ENCODE measurements around the gene CAPN2.
"Not testable (repeated sequence)": the region's sequence is repeated elsewhere in the genome, so short reads cannot be mapped to it uniquely, and the experiment has no call there.

Gene CAPN2

DNA sequence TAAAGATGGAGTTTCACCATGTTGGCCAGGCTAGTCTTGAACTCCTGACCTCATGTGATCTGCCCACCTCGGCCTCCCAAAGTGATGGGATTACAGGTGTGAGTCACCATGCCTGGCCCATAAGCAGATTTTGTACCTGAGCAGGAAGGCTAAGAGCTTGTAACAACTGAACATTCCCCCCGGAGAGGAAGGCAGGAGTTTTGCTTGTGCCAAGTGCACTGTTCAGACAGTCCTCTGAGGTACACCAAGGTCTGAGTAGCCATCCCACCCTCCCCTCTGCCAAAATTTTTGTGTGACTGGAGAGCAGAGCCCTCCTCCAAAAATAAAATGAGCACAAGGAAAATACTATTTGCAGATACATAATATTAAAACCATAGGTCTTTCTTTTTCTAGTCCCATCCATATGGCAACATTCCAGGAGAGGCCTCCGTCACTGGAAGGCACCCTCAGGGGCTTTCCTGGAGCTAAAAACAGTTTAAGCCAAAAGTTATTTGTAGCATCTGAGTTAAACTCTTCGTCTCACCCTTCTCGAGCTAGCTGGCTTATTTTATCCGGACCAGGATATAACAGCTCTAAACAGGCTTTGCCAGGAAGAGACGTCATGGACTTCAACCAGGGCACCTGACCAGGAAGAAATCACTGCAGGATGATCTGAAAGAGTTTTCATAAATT, 27.2 kb downstream of the CAPN2 start:
- DNase-seq (ENCODE audit: low read depth in 2 of 2), result no peak

DNA sequence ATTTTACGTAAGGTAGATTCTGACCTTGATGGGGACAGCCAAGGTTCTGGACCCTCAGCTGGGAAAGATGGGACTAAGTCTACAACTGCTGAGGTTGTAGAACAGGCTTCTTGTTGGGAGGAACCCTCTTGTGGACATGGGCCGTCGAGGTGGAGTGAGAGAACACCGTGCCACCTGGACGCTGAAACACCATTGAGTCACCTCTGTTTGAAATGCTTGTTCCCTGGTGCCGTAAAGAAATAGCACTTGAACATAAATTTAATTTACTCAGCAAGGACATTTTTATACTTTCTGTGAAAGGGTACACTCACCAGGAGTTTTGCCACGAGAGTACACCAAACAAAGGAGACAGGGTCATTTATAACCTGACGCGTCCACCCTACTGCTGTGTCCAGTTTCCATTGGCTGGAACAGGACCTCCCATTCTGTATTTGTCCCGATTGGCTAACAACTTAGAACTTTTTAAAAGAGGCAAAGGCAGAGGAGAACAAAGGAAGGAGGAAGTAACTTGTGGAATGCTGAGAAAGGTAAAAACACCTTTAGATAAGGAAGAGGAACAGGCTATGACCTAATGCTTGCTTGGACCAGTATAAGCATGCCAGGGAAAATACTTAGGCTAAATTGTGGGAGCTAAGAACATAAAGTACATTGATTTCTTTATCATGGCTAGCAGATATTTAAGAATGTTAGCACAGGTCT, 27.8 kb downstream of the CAPN2 start:
- DNase-seq (ENCODE audit: low read depth in 2 of 2), result not testable (repeated sequence)

DNA sequence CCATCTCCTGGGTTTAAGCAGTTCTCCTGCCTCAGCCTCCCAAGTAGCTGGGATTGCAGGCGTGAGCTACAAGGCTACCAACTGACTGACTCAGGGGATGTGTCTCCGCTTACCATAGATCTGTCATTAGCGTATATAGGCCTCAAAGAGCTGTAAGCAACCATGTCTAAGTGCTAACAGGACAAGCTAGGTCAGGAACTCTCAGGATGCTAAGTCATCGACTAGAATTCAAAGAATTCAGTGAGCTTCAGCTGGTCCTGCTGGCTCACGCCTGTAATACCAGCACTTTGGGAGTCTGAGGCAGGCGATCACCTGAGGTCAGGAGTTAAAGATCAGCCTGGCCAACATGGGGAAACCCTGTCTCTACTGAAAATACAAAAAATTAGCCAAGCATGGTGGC, 29.5 kb downstream of the CAPN2 start:
- no peak for DNase-seq (ENCODE audit: low read depth in 2 of 2)

DNA sequence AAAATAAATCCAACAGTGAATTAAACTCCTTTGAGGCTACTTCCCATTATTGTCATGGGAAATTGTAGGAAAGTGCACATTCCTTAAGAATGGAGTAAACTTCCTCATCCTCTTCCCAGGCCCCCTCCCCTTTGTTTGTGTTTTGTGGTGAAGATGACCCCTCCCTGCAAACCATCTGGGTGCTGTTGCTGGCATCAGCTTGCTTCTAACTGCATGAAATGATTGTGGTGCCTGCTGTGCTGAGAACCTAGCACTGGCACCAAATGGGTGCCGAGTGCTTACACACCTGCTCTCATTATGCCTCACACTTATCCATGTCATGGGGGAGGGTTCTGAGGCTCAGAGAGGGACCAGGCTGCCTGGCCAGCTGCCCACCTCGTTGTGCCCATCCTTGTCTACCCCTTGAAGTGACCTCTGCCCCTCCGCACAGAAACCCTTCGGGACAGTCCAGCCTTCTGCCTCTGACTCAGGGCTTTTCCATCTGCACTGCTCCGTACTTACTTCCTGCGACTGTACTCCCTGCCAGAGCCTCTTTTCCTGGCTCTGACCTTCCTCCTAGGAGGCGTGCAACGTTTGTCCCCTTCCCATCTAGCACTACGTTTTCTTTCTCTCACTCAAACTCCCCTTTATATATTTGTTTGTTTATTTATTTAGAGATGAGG, 30.6 kb downstream of the CAPN2 start:
- no peak for DNase-seq (ENCODE audit: low read depth in 2 of 2)

DNA sequence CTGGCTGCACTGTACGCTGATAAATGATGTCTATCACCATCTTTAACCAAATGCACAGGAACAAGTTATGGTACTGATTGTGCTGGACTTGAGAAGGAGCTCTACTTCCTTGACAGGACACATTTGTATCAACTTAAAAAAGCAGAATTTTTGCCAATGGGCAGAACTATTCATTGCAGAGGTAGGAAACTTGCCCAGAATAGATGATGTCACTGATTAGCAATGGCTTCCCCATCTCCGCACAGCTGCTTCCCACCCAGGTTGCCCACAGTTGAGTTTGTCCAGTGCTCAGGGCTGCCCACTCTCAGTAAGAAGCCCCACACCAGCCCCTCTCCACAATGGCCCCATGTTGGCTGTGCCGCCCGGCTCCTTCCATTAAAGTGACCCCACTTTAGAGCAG, 33.4 kb downstream of the CAPN2 start:
- no peak for DNase-seq (ENCODE audit: low read depth in 2 of 2)

DNA sequence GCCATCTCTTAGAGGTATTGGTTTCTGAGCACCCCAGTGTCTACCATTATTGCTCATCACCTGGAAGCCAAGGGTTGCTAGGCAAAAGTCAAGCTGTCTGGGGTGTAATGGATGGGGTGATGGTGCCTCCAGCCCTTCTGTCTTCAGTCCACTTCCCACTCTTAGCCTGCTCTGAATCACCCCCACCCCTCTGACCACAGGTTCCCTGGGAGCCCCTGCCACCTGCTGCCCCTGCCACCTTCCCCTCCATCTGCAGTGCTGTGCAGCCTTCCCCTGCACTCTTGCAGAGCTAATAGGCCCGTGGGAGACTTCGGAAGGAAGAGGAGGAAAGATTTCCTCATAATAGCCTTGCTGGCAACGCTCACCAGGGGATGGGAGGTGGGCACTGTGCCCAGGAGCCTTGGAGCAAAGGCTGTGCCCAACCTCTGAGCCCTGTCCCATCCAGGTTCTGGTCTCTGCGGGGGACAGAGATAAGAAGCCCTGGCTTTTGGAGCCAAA, 35.5 kb downstream of the CAPN2 start:
- no peak for DNase-seq (ENCODE audit: low read depth in 2 of 2)

DNA sequence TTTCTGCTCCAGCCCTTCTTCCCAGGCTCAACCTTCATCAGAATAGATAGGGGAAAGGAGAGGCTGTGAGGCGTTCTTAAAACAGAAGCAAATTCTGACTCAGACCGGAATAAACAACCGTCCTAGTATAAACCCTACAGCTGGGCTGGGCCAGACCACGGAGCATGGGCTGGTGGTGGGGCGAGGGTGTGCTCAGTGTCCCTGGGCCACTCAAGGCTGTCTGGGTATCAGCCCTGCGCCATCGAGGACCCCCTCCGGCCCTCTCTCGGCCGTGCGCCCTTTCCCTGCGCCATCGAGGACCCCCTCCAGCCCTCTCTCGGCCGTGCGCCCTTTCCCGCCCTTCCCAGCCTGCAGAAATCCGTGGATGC, 36.0 kb downstream of the CAPN2 start:
- no peak for DNase-seq (ENCODE audit: low read depth in 2 of 2)

DNA sequence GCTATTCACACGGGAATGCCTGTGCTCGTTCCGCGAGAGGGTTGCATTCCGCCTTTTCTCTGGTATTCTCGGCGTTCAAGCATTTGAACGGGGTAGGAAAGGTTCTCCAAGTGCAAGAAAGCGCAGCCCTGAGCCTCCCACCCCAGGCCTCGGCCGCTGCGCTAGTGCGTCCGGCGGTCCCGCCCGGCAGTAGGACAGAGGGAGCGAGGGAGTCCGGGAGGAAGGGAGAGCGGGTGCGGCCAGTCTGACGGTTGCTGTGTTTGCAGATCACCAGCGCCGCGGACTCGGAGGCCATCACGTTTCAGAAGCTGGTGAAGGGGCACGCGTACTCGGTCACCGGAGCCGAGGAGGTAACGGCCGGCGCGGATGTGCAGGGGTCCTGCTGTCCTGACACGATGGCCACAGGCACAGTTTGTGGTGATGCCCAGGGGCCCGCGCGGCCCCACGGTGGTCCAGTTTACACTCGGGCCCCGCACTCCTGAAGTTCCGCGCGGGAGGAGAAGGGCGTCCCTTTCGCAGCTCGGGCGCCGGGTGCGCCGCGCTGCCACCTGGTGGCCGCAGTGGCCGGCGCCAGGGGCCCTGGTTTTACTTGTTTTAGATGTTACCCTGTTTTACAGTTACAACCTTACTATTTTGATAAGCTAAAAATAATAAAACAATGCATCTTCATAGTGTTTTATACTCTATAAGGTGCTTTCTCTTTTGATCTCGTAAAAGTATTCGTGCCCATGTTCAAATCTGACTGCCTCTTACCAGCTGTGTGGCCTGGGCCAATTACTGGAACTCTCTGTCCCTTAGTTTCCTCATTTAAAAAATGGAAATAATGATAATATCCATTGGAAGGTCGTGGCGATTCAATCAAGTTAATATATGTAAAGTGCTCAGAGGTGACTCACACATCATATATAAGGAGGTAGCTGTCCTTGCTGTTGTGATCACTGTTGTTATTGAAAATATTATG, 36.7 kb downstream of the CAPN2 start:
- peak; percentile 15 to 50 for DNase-seq (ENCODE audit: low read depth in 2 of 2)

DNA sequence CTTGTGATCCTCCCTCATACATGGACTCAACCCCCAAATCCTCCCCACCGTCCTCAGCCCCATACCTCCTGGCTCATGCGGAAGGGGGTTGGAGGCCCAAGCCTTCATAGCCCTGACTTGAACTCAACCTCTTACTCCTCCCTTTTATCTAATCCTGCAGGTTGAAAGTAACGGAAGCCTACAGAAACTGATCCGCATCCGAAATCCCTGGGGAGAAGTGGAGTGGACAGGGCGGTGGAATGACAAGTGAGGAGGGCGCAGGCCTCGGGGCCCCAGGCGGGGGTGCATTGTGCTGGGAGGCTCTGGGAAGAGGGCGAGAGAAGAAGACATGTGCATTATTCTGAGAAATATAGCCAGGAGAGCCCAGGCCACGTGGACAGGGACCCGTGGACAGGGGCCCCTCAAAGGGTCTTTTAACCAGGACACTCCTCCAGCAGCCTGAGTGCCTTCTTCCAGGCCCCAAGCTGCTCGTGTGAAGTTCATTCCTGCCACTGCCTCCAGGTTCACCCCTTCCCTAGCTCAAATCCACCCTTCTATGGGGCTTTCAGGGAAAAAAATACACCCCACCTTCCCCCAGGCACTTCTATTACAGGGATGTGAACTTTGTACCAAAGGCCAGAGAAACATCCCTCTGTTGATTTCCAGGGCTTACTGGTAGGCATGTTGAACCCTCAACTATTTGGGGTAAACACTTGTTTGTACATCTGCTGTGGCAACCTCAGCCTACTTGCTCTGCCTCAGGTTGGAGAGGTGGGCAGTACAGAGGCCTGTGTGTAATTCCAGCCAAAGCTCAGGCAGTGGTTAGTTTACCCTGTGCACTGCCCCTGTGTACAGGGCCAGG, 38.6 kb downstream of the CAPN2 start:
- DNase-seq (ENCODE audit: low read depth in 2 of 2), result no peak

DNA sequence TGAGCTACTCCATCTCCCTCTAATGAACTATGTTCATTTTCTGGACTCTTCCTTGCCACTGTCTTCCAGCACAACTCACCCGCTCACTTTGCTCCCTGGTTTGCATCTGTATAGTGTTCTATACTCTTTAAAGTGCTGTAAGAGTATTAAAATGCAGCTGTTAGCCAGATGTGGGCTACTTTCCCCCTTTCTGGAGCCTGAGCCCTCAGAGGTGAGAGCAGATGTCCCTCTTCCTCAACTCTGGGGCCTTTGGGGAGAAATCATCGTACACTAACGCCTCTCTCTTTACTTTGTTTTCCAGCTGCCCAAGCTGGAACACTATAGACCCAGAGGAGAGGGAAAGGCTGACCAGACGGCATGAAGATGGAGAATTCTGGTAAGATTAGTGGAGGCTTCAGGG, 39.4 kb downstream of the CAPN2 start:
- DNase-seq (ENCODE audit: low read depth in 2 of 2), result no peak

DNA sequence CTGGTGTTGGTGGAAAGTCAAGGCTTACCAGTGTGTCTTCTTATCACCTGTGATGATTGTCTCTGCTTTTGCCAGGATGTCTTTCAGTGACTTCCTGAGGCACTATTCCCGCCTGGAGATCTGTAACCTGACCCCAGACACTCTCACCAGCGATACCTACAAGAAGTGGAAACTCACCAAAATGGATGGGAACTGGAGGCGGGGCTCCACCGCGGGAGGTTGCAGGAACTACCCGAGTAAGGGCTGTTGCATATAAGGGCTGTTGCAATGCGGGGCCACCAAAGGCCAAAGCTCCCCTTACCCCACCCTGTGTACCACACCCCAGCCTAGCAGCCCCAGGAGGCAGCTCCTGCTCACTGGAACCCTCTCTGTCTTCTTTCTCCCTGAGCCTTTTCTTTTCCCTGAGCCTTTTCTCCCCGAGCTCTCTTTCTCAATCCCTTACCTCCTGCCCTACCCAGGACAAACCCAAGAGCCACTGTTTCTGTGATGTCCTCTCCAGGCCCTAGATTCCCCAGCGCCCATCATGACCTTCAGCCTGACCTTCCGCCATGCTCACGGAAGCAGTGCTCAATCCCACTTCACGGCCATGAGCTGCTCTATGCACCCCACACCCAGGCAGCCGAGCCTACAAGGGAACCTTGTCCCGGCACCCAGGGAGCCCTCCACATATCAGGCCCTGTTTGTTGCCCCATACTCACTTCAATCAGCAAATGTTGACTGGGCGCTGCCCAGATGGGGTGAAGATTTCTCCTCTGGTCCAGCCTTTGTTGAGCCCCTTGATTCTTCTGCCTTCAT, 40.6 kb downstream of the CAPN2 start:
- no peak for DNase-seq (ENCODE audit: low read depth in 2 of 2)

DNA sequence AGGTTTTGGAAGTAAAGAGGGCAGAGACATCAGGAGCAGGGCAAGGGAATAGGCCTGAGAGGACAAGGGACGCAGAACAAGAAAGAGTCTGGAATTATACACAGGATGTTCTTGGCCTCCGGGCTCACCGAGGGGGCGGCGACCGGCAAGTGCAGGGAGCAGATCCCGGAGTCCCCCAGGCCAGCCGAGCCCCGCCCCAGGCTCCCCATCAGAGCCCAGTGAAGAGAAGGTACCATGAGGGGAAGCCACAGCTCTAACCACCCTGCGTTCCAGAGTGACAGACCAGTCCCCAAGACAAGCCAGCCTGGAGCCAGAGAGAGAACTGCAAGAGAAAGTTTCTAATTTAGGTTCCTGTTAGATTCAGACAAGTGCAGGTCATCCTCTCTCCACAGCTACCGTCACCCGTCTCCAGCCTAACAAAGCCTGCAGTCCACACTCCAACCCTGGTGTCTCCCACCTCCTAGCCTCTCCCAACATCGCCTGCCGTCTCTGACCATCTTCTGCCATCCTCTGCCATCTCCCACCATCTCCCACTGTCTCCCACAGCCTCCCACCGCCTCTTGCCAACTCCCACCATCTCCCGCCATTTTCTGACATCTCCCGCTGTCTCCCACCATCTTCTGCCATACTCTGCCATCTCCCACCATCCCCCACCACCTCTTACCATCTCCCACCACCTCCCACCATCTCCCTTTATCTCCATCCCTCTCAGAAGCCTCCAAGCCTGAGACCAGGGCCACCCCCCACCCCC, 42.5 kb downstream of the CAPN2 start:
- DNase-seq (ENCODE audit: low read depth in 2 of 2), result no peak

DNA sequence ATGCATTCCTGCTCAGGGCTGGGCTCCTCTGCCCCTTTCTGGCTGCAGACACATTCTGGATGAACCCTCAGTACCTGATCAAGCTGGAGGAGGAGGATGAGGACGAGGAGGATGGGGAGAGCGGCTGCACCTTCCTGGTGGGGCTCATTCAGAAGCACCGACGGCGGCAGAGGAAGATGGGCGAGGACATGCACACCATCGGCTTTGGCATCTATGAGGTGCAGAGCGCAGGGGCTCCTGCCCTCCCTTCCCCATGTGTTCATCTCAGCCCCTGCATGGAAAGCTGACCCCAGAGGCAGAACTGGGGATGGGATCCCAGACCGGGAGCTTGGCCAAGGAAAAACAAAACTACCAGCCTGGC, 43.1 kb downstream of the CAPN2 start:
- DNase-seq (ENCODE audit: low read depth in 2 of 2), result no peak

DNA sequence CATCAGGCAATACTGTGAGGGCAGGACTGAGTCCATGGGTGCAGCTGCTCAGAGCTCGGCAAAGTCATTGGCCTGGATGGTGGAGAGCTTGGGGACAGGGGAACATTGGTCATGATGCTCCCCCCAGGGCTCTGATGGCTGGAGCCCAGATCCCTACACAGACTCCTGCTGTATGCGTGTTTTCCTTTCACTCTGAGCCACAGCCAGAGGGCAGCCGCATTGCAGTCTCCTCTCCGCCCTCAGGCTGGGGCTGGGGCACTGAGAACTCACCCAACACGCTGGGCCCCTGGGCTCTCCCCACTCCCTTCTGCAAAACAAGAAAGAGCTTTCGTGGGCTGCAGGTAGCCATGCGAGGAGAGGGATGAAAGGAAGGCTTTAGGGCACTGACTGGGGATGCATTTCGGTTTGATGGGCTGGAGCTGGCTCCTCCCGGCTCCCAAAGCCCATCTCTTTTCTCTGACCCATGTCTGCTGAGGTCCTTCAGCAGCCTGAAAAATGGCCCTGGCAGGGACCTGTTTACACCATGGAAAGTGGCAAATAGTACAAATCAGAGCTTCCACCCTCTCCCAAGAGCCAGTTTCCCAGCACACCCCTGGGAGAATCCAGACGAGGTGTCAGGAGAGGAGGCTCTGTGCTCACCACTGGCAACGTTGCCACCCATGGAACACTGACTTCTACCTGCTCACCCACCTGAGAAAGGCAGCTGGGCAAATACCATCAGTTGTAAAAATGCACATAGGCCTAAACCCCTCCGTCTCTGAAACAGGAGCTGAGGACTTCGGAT, 43.8 kb downstream of the CAPN2 start:
- DNase-seq (ENCODE audit: low read depth in 2 of 2), result no peak

DNA sequence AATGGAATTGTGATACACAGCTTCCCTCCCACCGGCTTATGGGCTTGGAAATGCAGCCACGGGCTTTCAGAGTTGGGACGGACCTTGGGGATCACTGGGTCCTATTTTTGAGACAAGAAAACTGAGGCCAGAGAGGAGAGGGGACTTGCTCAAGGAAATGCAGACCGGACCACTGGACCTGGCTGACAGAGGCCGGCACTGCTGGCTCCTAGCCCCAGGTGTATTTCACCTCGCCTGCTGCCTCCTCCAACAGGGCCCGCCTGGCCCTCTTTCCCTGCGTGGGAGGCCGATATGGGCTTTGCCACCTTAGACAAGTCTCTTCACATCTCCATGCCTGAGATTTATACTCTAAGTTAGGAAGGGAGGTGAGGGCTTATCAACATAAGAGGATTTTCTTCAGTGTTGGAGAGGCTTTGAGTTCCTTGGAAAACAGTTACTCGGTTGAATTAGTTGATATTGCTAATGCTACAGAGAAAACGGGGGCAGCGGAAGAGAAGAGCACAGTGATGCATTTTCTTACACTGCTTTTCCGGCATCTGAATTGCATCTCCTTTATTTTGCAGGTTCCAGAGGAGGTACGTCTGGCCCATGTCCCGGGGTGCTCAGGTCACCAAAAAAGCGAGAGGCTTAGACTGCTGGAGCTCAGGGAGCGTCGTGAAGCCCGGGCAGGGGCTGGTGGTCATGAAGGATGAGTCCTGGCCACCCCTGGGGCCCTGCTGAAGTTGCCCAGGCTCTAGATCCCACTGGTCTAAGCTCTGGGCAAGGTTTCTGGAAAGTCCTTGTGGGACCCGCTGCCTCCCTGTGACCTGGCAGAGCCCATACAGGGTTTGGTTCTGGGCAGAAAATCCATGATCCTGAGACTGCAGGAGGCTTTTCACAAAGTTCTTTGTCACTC, 44.7 kb downstream of the CAPN2 start:
- no peak for DNase-seq (ENCODE audit: low read depth in 2 of 2)

DNA sequence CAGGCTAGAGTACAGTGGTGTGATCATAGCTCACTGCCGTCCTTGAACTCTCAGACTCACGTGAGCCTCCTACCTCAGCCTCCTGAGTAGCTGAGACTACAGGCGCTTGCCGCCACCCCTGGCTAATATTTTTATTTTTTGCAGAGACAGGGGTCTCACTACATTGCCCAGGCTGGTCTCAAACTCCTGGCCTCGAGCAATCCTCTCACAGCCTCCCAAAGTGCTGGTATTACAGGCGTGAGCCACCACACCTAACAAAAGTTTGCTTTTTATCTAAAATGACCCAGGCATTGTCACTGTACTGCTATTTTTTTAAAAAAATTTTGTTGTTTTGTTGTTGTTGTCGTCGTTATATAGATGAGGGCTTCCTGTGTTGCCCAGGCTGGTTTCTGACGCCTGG, 46.4 kb downstream of the CAPN2 start:
- DNase-seq (ENCODE audit: low read depth in 2 of 2), result no peak

DNA sequence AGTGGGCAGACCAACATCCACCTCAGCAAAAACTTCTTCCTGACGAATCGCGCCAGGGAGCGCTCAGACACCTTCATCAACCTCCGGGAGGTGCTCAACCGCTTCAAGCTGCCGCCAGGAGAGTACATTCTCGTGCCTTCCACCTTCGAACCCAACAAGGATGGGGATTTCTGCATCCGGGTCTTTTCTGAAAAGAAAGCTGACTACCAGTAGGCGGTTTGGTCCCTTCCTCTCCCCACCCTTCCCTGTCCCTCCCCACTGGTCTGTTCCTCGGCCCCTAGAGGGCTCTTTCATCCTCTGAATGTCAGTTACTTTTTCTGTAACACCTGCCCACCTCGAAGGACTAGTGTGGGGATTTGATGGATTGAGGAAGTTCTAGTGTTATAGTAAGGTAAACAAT, 46.9 kb downstream of the CAPN2 start:
- DNase-seq (ENCODE audit: low read depth in 2 of 2), result no peak

DNA sequence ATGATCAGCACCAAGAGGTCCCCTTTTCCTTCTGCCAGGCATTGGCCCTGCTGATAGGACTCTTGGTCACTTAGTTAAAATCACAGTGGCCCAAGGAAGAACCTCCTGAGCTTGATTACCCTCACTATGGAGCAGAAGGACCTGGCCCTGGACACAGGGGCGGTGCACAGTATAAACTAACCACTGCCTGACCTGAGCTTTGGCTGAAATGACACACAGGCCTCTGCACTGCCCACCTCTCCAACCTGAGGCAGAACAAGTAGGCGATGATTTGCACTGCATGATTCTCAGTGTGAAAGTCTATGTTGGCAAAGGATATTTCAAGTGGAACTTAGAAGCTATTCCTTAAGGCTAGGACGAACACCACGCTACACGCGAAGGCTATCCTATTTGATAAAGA, 48.5 kb downstream of the CAPN2 start:
- no peak for DNase-seq (ENCODE audit: low read depth in 2 of 2)
